IMR-90 (cell line): ENCODE measurements around the gene HMCES. TPM values are rescaled to one million over a fixed set of nuclear protein-coding genes. Genes with fewer than 3 reads are reported as not detected.

Source experiments
- ATAC-seq: fragments of 200-7000 bp; cut with Tn5 transposase; 2 replicates; pipeline ENCODE4 v1.9.1; 2020; ENCODE audit warnings: low read depth, mild to moderate bottlenecking, moderate library complexity
- BruUV-seq: library from RNA; stranded (reverse); fragments of 400-500 nt; replicated peaks from 2 replicates; lab custom pipeline; 2021; lab: Mats Ljungman, UMichigan
- CTCF ChIA-PET: fragments of 300-600 bp; formaldehyde crosslinking; extraction: SDS; loops from one replicate; lab custom pipeline; 2021; ENCODE audit warnings: antibody characterized with exemption; lab: Yijun Ruan, JAX
- POLR2A ChIA-PET: fragments of 300-600 bp; sonication (Branson Sonifier 250); formaldehyde crosslinking; loops from one replicate; lab custom pipeline; 2022; ENCODE audit warnings: antibody characterized with exemption; ENCODE audit not compliant: unreplicated experiment; lab: Charles Lee
- DNase-seq: peaks from one replicate; pipeline ENCODE4 v3.0.0; 2013
- H2AFZ ChIP-seq: replicated peaks from 2 replicates; pipeline ENCODE3; 2013; ENCODE audit warnings: low read length, mild to moderate bottlenecking; ENCODE audit not compliant: poor library complexity
- H2AK5ac ChIP-seq: 2 replicates; pipeline ENCODE4 v1.6.1; 2013; ENCODE audit warnings: low read depth, low read length, inconsistent platforms
- H2AK9ac ChIP-seq: replicated peaks from 2 replicates; pipeline ENCODE3; 2013; ENCODE audit warnings: mild to moderate bottlenecking, low read depth, low read length, moderate library complexity; ENCODE audit not compliant: poor library complexity
- H2BK120ac ChIP-seq: 2 replicates; pipeline ENCODE4 v1.6.1; 2013; ENCODE audit warnings: low read depth, low read length, inconsistent platforms
- H2BK15ac ChIP-seq: 3 replicates; pipeline ENCODE4 v1.6.1; 2013; ENCODE audit warnings: low read depth, low read length, inconsistent platforms
- H2BK20ac ChIP-seq: 2 replicates; pipeline ENCODE4 v1.6.1; 2013; ENCODE audit warnings: low read depth, mild to moderate bottlenecking, inconsistent platforms, low read length, moderate library complexity
- H2BK5ac ChIP-seq: 2 replicates; pipeline ENCODE4 v1.6.1; 2013; ENCODE audit warnings: mild to moderate bottlenecking, low read depth, low read length, inconsistent platforms; ENCODE audit not compliant: poor library complexity, severe bottlenecking
- H3K14ac ChIP-seq: replicated peaks from 2 replicates; pipeline ENCODE4 v1.6.1; 2013; ENCODE audit warnings: low read depth, low read length, inconsistent platforms
- H3K18ac ChIP-seq: 2 replicates; pipeline ENCODE4 v1.6.1; 2013; ENCODE audit warnings: low read depth, low read length, control low read depth
- H3K23ac ChIP-seq: 2 replicates; pipeline ENCODE4 v1.6.1; 2013; ENCODE audit warnings: low read depth, low read length, inconsistent platforms
- H3K27ac ChIP-seq: 2 replicates; pipeline ENCODE4 v1.5.1; 2013; ENCODE audit warnings: mild to moderate bottlenecking, control low read depth, low read length; ENCODE audit not compliant: insufficient read depth
- H3K27me3 ChIP-seq: 2 replicates; pipeline ENCODE4 v1.6.1; 2013; ENCODE audit warnings: low read length; ENCODE audit not compliant: control insufficient read depth, insufficient read depth
- H3K36me3 ChIP-seq: 2 replicates; pipeline ENCODE4 v1.6.1; 2013; ENCODE audit warnings: low read length, mixed read lengths; ENCODE audit not compliant: control insufficient read depth, insufficient read depth
- H3K4ac ChIP-seq: 2 replicates; pipeline ENCODE4 v1.6.1; 2013; ENCODE audit warnings: low read depth, low read length, inconsistent platforms
- H3K4me1 ChIP-seq: 2 replicates; pipeline ENCODE4 v1.6.1; 2013; ENCODE audit warnings: low read length, mixed read lengths; ENCODE audit not compliant: control insufficient read depth, insufficient read depth
- H3K4me2 ChIP-seq: 2 replicates; pipeline ENCODE4 v1.6.1; 2013; ENCODE audit warnings: low read depth, mild to moderate bottlenecking, control low read depth, low read length, moderate library complexity
- H3K4me3 ChIP-seq: 2 replicates; pipeline ENCODE4 v1.5.1; 2013; ENCODE audit warnings: low read depth, mild to moderate bottlenecking, control low read depth, low read length, moderate library complexity; ENCODE audit not compliant: insufficient read depth
- H3K56ac ChIP-seq: 2 replicates; pipeline ENCODE4 v1.6.1; 2013; ENCODE audit warnings: low read length, inconsistent platforms; ENCODE audit not compliant: insufficient read depth; ENCODE audit errors: extremely low read depth
- H3K79me1 ChIP-seq, 2 experiments: 2 replicates each; pipeline ENCODE4 v1.6.1; 2013; ENCODE audit warnings: low read length in 2 of 2, inconsistent platforms in 1 of 2, low read depth in 1 of 2
- H3K9ac ChIP-seq: 2 replicates; pipeline ENCODE4 v1.6.1; 2013; ENCODE audit warnings: low read depth, low read length, control low read depth
- H3K9me1 ChIP-seq: 2 replicates; pipeline ENCODE4 v1.6.1; 2013; ENCODE audit warnings: low read length, inconsistent platforms; ENCODE audit not compliant: insufficient read depth
- H3K9me3 ChIP-seq: 2 replicates; pipeline ENCODE4 v1.6.1; 2013; ENCODE audit warnings: low read length; ENCODE audit not compliant: control insufficient read depth, insufficient read depth
- H4K20me1 ChIP-seq: 2 replicates; pipeline ENCODE4 v1.6.1; 2013; ENCODE audit warnings: low read length, inconsistent platforms; ENCODE audit not compliant: insufficient read depth
- H4K5ac ChIP-seq: 2 replicates; pipeline ENCODE4 v1.6.1; 2013; ENCODE audit warnings: mild to moderate bottlenecking, low read depth, low read length, control low read depth
- H4K8ac ChIP-seq, 2 experiments: 2 replicates each; pipeline ENCODE4 v1.6.1; 2013; ENCODE audit warnings: low read depth in 2 of 2, low read length in 2 of 2, control low read depth in 1 of 2, inconsistent platforms in 1 of 2
- H4K91ac ChIP-seq: 2 replicates; pipeline ENCODE4 v1.6.1; 2013; ENCODE audit warnings: low read depth, low read length, inconsistent platforms; ENCODE audit not compliant: insufficient read depth
- CEBPB ChIP-seq: IDR thresholded peaks from 2 replicates; pipeline ENCODE4 v1.6.1; 2012; ENCODE audit warnings: low read depth, low read length, improper control_type of control experiment
- RFX5 ChIP-seq: IDR thresholded peaks from 2 replicates; pipeline ENCODE4 v1.8.0; 2012; ENCODE audit warnings: low read depth, mild to moderate bottlenecking, low read length, moderate library complexity
- WGBS, 2 experiments: methylation state at CpG; one replicate each; pipeline versions ENCODE4 v1.1.5 to v1.1.7; 2013; ENCODE audit warnings: missing lambda C conversion rate in 2 of 2; ENCODE audit not compliant: insufficient read length in 1 of 2; ENCODE audit errors: extremely low coverage in 2 of 2; 5-methylcytosine and 5-hydroxymethylcytosine counted together
- dilution Hi-C: fragments of 300-500 bp; cut with HindIII; formaldehyde crosslinking; loops from one replicate; pipeline ENCODE4 v1.14.3; 2018; ENCODE audit warnings: low sequenced_read_pairs; ENCODE audit not compliant: unreplicated experiment
- in situ Hi-C: fragments of 300-500 bp; cut with MboI; formaldehyde crosslinking; loops from 3 replicates; pipeline ENCODE4 v1.14.3; 2019; ENCODE audit warnings: low sequenced_read_pairs, inconsistent platforms, mixed read lengths
- intact Hi-C: fragments of 100-400 bp; cut with micrococcal nuclease; formaldehyde crosslinking; loops from 2 replicates; pipeline ENCODE4 v1.10.0; 2022
- polyA plus RNA-seq, 3 experiments: library from polyadenylated mRNA; depleted of rRNA; stranded (reverse); fragments of >200 nt; gene quantifications; 2 replicates each; pipeline ENCODE4 v1.2.3, GENCODE V29; 2012; ENCODE audit warnings: low replicate concordance in 1 of 3
- total RNA-seq: library from RNA; depleted of rRNA; stranded (reverse); fragments of >200 nt; gene quantifications from 2 replicates; pipeline ENCODE4 v1.2.3, GENCODE V29; 2012

The HMCES gene
- total and polyA plus RNA-seq, 2 of the 4 experiments (the other 2 are of a cell fraction) = 26.0 to 30.5 TPM

DNA sequence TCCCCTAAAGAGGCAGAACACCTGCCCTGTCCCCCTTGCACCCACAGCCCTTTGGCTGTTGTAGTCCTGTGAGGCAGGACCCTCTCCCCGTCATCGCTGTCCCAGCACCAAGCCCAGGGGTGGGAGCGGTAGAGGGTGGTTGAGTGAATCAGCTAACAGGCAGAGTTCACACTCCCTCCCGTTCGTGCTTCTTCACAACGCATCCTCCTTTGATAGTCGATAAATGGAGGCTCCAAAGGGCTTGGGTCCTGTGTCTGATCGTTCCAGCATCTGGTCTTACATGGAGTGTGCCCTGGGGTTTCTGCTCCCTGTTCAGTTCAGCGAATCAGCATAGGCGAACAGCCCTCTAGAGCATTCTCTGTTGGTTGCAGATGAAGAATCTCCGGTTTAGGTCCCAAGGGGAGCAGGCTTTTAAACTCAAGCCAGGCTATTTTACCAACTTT lies 820 bp upstream of the HMCES start:
- peak overlapping the region; percentile 63; the same call in 1 of the 2 replicates for H3K9ac ChIP-seq

More for the DNA sequence above, 820 bp upstream of the HMCES start:
- Histone ChIP-seq H4K8ac (no peak overlapping the region), H4K91ac (no peak overlapping the region), H3K36me3 (peaks cover 31% of the 10 kb centered on the region), H4K20me1 (peaks cover 10% of the 10 kb centered on the region), H3K4me3 (no peak overlapping the region), H3K9me3 (no peaks in the 10 kb centered on the region), H2BK5ac (no peak overlapping the region), H2AK5ac (no peak overlapping the region), H3K4me1 (peaks cover 7% of the 10 kb centered on the region; the same call in 1 of the 2 replicates), H2BK20ac (no peak overlapping the region), H3K4me2 (no peak overlapping the region; the same call in 1 of the 2 replicates), H3K79me1 (peaks cover 12 to 30% of the 10 kb centered on the region in 2 experiments), H3K27me3 (no peaks in the 10 kb centered on the region), H3K18ac (no peak overlapping the region), H3K14ac (0 out of 2 replicates have a peak overlapping the region, but pooled peaks have one; percentile 57), H3K56ac (no peak overlapping the region), H3K27ac (no peak overlapping the region; the same call in 1 of the 2 replicates), H4K5ac (no peak overlapping the region), H3K9me1 (peaks cover 6% of the 10 kb centered on the region; the same call in 1 of the 2 replicates), H2BK120ac (no peak overlapping the region), H3K23ac (peak overlapping the region; percentile 58; the same call in 1 of the 2 replicates), H2AK9ac (peak overlapping the region; percentile 85), H3K4ac (0 out of 2 replicates have a peak overlapping the region, but pooled peaks have one; percentile 41), H2BK15ac (no peak overlapping the region), H2AFZ (peak overlapping the region; percentile 92)
- ATAC-seq (no peak), DNase-seq (peak; percentile 19)
- BruUV-seq = no TSS peak
- no peak for TF ChIP-seq CEBPB
- TF ChIP-seq RFX5 = no peak
- dilution Hi-C loops (no loop called here), in situ Hi-C loops (no loop called here), intact Hi-C loops (loop anchor here (1.0 kb wide), 1 partner anchor 38 kb away; a partner anchor contains a TSS)
- ChIA-PET CTCF (interaction anchor here (0.6 kb wide), 1 partner anchor 9 kb away, joined by 4 read pairs; no protein-coding TSS in a partner anchor), POLR2A (no interaction called here)
- 71% methylated on average over 4 of the region's 11 CpGs; no CpG with 5 or more reads in 1 of the 2 experiments for WGBS, 2 experiments
